DMS114 treated with DMSO at 0.1 percent for 48 hours (cell line): Measurements from ENCODE around the gene BARHL1.

Experiments used
- DNase-seq: peaks from one replicate; lab custom pipeline; 2025; ENCODE audit not compliant: unreplicated experiment; lab: John Stamatoyannopoulos, UW

BARHL1 gene

GRCh38 chr9:132582276-132582785 lies at the start of gene BARHL1:
TSS of gene BARHL1 (plus strand) at chr9:132582606. CDS start at chr9:132582798, 192 bp downstream.
- DNase-seq: no peak

- DNase-seq: no peak
Observed at GRCh38 chr9:132534832-132535231, 47.6 kb upstream of the BARHL1 start.

GRCh38 chr9:132536124-132536523 lies 46.3 kb upstream of the BARHL1 start:
- DNase-seq: no peak

- DNase-seq: no peak
Observed at GRCh38 chr9:132537352-132537751, 45.1 kb upstream of the BARHL1 start.

GRCh38 chr9:132538071-132538470 lies 44.3 kb upstream of the BARHL1 start:
- DNase-seq: no peak

GRCh38 chr9:132539096-132539495 lies 43.3 kb upstream of the BARHL1 start:
- DNase-seq: no peak

- no peak for DNase-seq
Observed at GRCh38 chr9:132541051-132541450, 41.4 kb upstream of the BARHL1 start.

GRCh38 chr9:132541870-132542830 lies 40.3 kb upstream of the BARHL1 start:
- DNase-seq: no peak

GRCh38 chr9:132543251-132543650 lies 39.2 kb upstream of the BARHL1 start:
- no peak for DNase-seq

- no peak for DNase-seq
Observed at GRCh38 chr9:132543960-132544359, 38.4 kb upstream of the BARHL1 start.

- no peak for DNase-seq
Observed at GRCh38 chr9:132545578-132545977, 36.8 kb upstream of the BARHL1 start.

- no peak for DNase-seq
Observed at GRCh38 chr9:132546148-132547051, 36.0 kb upstream of the BARHL1 start.

- no peak for DNase-seq
Observed at GRCh38 chr9:132547052-132547431, 35.4 kb upstream of the BARHL1 start.

- DNase-seq: no peak
Observed at GRCh38 chr9:132547436-132547835, 35.0 kb upstream of the BARHL1 start.

- DNase-seq: no peak
Observed at GRCh38 chr9:132547976-132548730, 34.3 kb upstream of the BARHL1 start.

GRCh38 chr9:132548751-132549640 lies 33.4 kb upstream of the BARHL1 start:
- no peak for DNase-seq

- no peak for DNase-seq
Observed at GRCh38 chr9:132551556-132551955, 30.9 kb upstream of the BARHL1 start.

- DNase-seq: no peak
Observed at GRCh38 chr9:132552041-132552440, 30.4 kb upstream of the BARHL1 start.

- no peak for DNase-seq
Observed at GRCh38 chr9:132554755-132555154, 27.7 kb upstream of the BARHL1 start.

- no peak for DNase-seq
Observed at GRCh38 chr9:132555528-132555927, 26.9 kb upstream of the BARHL1 start.
